HCT116 (cell line): Measurements from ENCODE around the gene GRIN3A. TPM values are rescaled to one million over a fixed set of nuclear protein-coding genes. Genes with fewer than 3 reads are reported as not detected.

Experiments
- ATAC-seq: fragments of 200-7000 bp; cut with Tn5 transposase; 2 replicates; pipeline ENCODE4 v1.9.1; 2020; ENCODE audit warnings: mild to moderate bottlenecking, moderate library complexity
- BruUV-seq: library from RNA; stranded (reverse); fragments of 400-500 nt; replicated peaks from 2 replicates; lab custom pipeline; 2021; lab: Mats Ljungman, UMichigan
- CTCF ChIA-PET: fragments of 300-600 bp; sonication (Branson Sonifier 250); formaldehyde crosslinking; loops from one replicate; lab custom pipeline; 2021; ENCODE audit warnings: antibody characterized with exemption; lab: Charles Lee
- POLR2A ChIA-PET: fragments of 300-600, 350-600 bp; sonication (Branson Sonifier 250); formaldehyde crosslinking; loops from one replicate; lab custom pipeline; 2021; ENCODE audit warnings: antibody characterized with exemption; lab: Charles Lee
- RAD21 ChIA-PET, 2 experiments: fragments of 300-600 bp; sonication (Branson Sonifier 250); formaldehyde crosslinking; loops; one replicate each; lab custom pipeline; 2023; ENCODE audit warnings: low total read pairs in 2 of 2; ENCODE audit not compliant: uncharacterized antibody in 2 of 2, unreplicated experiment in 2 of 2, low non-redundant PET in 1 of 2; lab: Charles Lee
- DNase-seq: peaks from one replicate; pipeline ENCODE4 v3.0.0-alpha.2; 2010; ENCODE audit warnings: low read depth, low spot score
- H2AFZ ChIP-seq: fragments of 200-600 bp; shearing (Covaris generic), sonication (generic); 2 replicates; pipeline ENCODE4 v1.6.1; 2017; ENCODE audit warnings: low read depth, mixed run types, mixed read lengths, antibody characterized with exemption, low read length; ENCODE audit not compliant: poor library complexity, severe bottlenecking
- H3K27ac ChIP-seq: 2 replicates; pipeline ENCODE4 v1.5.1; 2012; ENCODE audit warnings: low read depth, low read length
- H3K27me3 ChIP-seq: fragments of 200-600 bp; sonication (generic); 2 replicates; pipeline ENCODE4 v1.6.1; 2016; ENCODE audit warnings: mixed run types, low read length, mixed read lengths; ENCODE audit not compliant: insufficient read depth
- H3K36me3 ChIP-seq, 2 experiments: fragments of 200-500 bp in 1 of 2; fragments of 200-600 bp in 1 of 2; sonication (Bioruptor generic) in 1 of 2; sonication (generic) in 1 of 2; 2 replicates each; pipeline versions ENCODE4 v1.5.1 to v1.6.1; 2014 to 2016; ENCODE audit warnings: low read length in 2 of 2, inconsistent platforms in 1 of 2, mixed read lengths in 1 of 2, mixed run types in 1 of 2; ENCODE audit not compliant: insufficient read depth in 2 of 2, control insufficient read depth in 1 of 2
- H3K4me1 ChIP-seq, 2 experiments: fragments of 200-600 bp in 1 of 2; sonication (generic) in 1 of 2; 2 replicates each; pipeline versions ENCODE4 v1.5.1 to v1.6.1; 2012 to 2017; ENCODE audit warnings: low read length in 2 of 2, inconsistent platforms in 1 of 2, mild to moderate bottlenecking in 1 of 2, mixed read lengths in 1 of 2, mixed run types in 1 of 2, moderate library complexity in 1 of 2; ENCODE audit not compliant: insufficient read depth in 2 of 2, control insufficient read depth in 1 of 2
- H3K4me2 ChIP-seq: fragments of 200-600 bp; sonication (generic); 2 replicates; pipeline ENCODE4 v1.6.1; 2017; ENCODE audit warnings: mixed run types, low read length, mixed read lengths
- H3K4me3 ChIP-seq, 2 experiments: fragments of 200-600 bp in 1 of 2; sonication (generic) in 1 of 2; replicated peaks in 1 of 2; 2 replicates each; pipeline ENCODE4 v1.5.1; 2011 to 2016; ENCODE audit warnings: low read length in 2 of 2, control low read depth in 1 of 2, low read depth in 1 of 2, mild to moderate bottlenecking in 1 of 2, mixed read lengths in 1 of 2, mixed run types in 1 of 2
- H3K79me2 ChIP-seq: fragments of 200-600 bp; sonication (generic); 2 replicates; pipeline ENCODE4 v1.6.1; 2017; ENCODE audit warnings: mild to moderate bottlenecking, mixed run types, low read length, moderate library complexity, mixed read lengths; ENCODE audit not compliant: insufficient read depth
- H3K9ac ChIP-seq: fragments of 200-600 bp; sonication (generic); 2 replicates; pipeline ENCODE4 v1.6.1; 2016; ENCODE audit warnings: low read length, mixed read lengths
- H3K9me2 ChIP-seq: fragments of 200-600 bp; sonication (generic), shearing (Covaris generic); 2 replicates; pipeline ENCODE4 v1.6.1; 2017; ENCODE audit warnings: mixed run types, mild to moderate bottlenecking, moderate library complexity; ENCODE audit not compliant: insufficient read depth
- H3K9me3 ChIP-seq, 2 experiments: fragments of 200-500 bp in 1 of 2; fragments of 200-600 bp in 1 of 2; sonication (Bioruptor generic) in 1 of 2; sonication (generic) in 1 of 2; 2 replicates each; pipeline ENCODE4 v1.6.1; 2014 to 2017; ENCODE audit warnings: low read length in 2 of 2, mixed read lengths in 2 of 2, inconsistent platforms in 1 of 2, low read depth in 1 of 2, mild to moderate bottlenecking in 1 of 2, mixed run types in 1 of 2, moderate library complexity in 1 of 2; ENCODE audit not compliant: control insufficient read depth in 1 of 2, insufficient read depth in 1 of 2
- H4K20me1 ChIP-seq: fragments of 200-600 bp; sonication (generic), shearing (Covaris generic); 2 replicates; pipeline ENCODE4 v1.6.1; 2017; ENCODE audit warnings: mixed run types, mild to moderate bottlenecking, moderate library complexity; ENCODE audit not compliant: insufficient read depth
- CTCF ChIP-seq, 3 experiments: fragments of 200-600 bp in 1 of 3; sonication (generic) in 1 of 3; IDR thresholded peaks in 2 of 3; conservative IDR thresholded peaks in 1 of 3; 2 replicates each; pipeline ENCODE4 v1.5.1; 2012 to 2017; ENCODE audit warnings: low read depth in 2 of 3, low read length in 2 of 3, antibody characterized with exemption in 1 of 3, borderline replicate concordance in 1 of 3, control low read depth in 1 of 3, mild to moderate bottlenecking in 1 of 3, mixed read lengths in 1 of 3, mixed run types in 1 of 3, moderate library complexity in 1 of 3; ENCODE audit not compliant: insufficient read depth in 1 of 3
- EGR1 ChIP-seq: IDR thresholded peaks from 2 replicates; pipeline ENCODE4 v1.6.1; 2012; ENCODE audit warnings: low read depth
- EZH2 ChIP-seq: fragments of 200-600 bp; sonication (generic); IDR thresholded peaks from 2 replicates; pipeline ENCODE4 v1.6.1; 2017; ENCODE audit warnings: antibody characterized with exemption, mixed run types
- EZH2phosphoT487 ChIP-seq: fragments of 200-600 bp; IDR thresholded peaks from 2 replicates; pipeline ENCODE4 v1.6.1; 2018; ENCODE audit warnings: antibody characterized with exemption, borderline replicate concordance
- FOSL1 ChIP-seq: IDR thresholded peaks from 2 replicates; pipeline ENCODE4 v1.6.1; 2012; ENCODE audit warnings: low read depth
- JUND ChIP-seq: IDR thresholded peaks from 2 replicates; pipeline ENCODE4 v1.6.1; 2012
- MAX ChIP-seq: IDR thresholded peaks from 2 replicates; pipeline ENCODE4 v1.6.1; 2012
- POLR2AphosphoS5 ChIP-seq: IDR thresholded peaks from 2 replicates; pipeline ENCODE4 v1.6.1; 2011; ENCODE audit warnings: mild to moderate bottlenecking, low read depth, low read length, moderate library complexity
- RAD21 ChIP-seq: IDR thresholded peaks from 2 replicates; pipeline ENCODE4 v1.6.1; 2012; ENCODE audit warnings: low read depth, mild to moderate bottlenecking
- SIN3A ChIP-seq: IDR thresholded peaks from 2 replicates; pipeline ENCODE4 v1.6.1; 2012; ENCODE audit warnings: low read depth
- SP1 ChIP-seq: IDR thresholded peaks from 2 replicates; pipeline ENCODE4 v1.6.1; 2012; ENCODE audit warnings: low read depth
- TCF7L2 ChIP-seq: IDR thresholded peaks from 2 replicates; pipeline ENCODE4 v1.7.0; 2011; ENCODE audit warnings: borderline replicate concordance, inconsistent platforms; ENCODE audit not compliant: insufficient read depth, insufficient read length; ENCODE audit errors: extremely low read depth
- ZNF274 ChIP-seq: fragments of 200-500 bp; sonication (Bioruptor generic); IDR thresholded peaks from 2 replicates; pipeline ENCODE4 v1.6.1; 2014; ENCODE audit warnings: mild to moderate bottlenecking, low read depth, low read length, inconsistent platforms
- intact Hi-C: fragments of 100-400 bp; cut with micrococcal nuclease; formaldehyde crosslinking; loops from 2 replicates; pipeline ENCODE4 v1.10.0; 2022
- total RNA-seq: library from RNA; stranded (reverse); gene quantifications from one replicate; pipeline ENCODE4 v1.2.1, GENCODE V29; 2021; ENCODE audit not compliant: unreplicated experiment

The GRIN3A gene
- total RNA-seq, 1 experiment from 2014 or later = not detected

GRCh38 chr9:101528015-101528414 lies 210.4 kb downstream of the GRIN3A start:
- Histone ChIP-seq H3K27me3 (no peaks in the 10 kb centered on the region), H3K27ac (no peak overlapping the region), H2AFZ (no peak overlapping the region), H4K20me1 (no peaks in the 10 kb centered on the region), H3K9me2 (no peaks in the 10 kb centered on the region), H3K4me1 (peaks cover 0 to 6% of the 10 kb centered on the region in 2 experiments; a peak in 3 of 4 replicates), H3K79me2 (no peaks in the 10 kb centered on the region), H3K9ac (no peak overlapping the region), H3K36me3 (no peaks in the 10 kb centered on the region), H3K9me3 (no peaks in the 10 kb centered on the region), H3K4me2 (no peak overlapping the region), H3K4me3 (no peak overlapping the region)
- POLR2A ChIA-PET = no interaction called here
- TF ChIP-seq SIN3A (no peak), JUND (no peak), SP1 (no peak), MAX (no peak), ZNF274 (no peak), POLR2AphosphoS5 (no peak), RAD21 (no peak), CTCF (IDR thresholded peaks at IDR 0.05 in 2 of 3, conservative IDR thresholded peaks at IDR 0.05 in 1 of 3; ENCODE audit: borderline replicate concordance in 1 of 3, insufficient read depth in 1 of 3, low read depth in 2 of 3, low read length in 2 of 3) (no peak), EZH2 (no peak), EGR1 (no peak), EZH2phosphoT487 (no peak), FOSL1 (no peak), TCF7L2 (no peak)
- DNase-seq (no peak), ATAC-seq (no peak)
- intact Hi-C loops = no loop called here
- CTCF ChIA-PET = interaction anchor here (3.0 to 4.7 kb wide), 2 partner anchors 69 to 79 kb away, joined by 12 to 36 read pairs; no protein-coding TSS in a partner anchor
- BruUV-seq = no TSS peak
- RAD21 ChIA-PET = no interaction called here
